ENCODE data around the gene MYH9.

DNA sequence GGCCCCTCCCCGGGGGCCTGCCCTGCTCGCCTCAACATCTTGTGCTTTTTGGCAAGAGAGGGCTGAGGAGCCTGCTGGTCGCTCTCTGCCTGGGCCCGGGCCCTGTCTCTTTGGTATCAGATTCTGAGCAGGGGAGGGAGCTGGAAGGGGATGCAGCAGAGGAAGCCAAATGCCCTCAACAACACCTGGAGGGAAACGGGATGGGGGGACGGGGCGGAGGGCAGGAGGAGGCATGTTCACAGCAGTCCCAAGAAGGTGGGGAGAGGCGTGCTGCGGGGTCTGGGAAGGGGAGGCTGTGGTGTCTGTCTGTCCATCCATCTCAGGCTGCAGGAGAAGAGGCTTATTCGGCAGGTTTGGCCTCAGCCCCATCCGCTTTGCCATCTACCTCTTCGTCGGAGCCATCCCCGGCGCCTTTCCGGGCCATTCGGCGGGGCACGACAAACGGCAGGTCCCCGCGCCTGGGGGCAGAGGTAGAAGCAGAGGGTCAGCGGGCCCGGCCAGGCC lies 105.4 kb downstream of the MYH9 start:
- TF ChIP-seq GABPA (IDR thresholded peaks at IDR 0.05 in 1 of 2, conservative IDR thresholded peaks at IDR 0.05 in 1 of 2), result no peak
- TF ChIP-seq, protein P1, sequence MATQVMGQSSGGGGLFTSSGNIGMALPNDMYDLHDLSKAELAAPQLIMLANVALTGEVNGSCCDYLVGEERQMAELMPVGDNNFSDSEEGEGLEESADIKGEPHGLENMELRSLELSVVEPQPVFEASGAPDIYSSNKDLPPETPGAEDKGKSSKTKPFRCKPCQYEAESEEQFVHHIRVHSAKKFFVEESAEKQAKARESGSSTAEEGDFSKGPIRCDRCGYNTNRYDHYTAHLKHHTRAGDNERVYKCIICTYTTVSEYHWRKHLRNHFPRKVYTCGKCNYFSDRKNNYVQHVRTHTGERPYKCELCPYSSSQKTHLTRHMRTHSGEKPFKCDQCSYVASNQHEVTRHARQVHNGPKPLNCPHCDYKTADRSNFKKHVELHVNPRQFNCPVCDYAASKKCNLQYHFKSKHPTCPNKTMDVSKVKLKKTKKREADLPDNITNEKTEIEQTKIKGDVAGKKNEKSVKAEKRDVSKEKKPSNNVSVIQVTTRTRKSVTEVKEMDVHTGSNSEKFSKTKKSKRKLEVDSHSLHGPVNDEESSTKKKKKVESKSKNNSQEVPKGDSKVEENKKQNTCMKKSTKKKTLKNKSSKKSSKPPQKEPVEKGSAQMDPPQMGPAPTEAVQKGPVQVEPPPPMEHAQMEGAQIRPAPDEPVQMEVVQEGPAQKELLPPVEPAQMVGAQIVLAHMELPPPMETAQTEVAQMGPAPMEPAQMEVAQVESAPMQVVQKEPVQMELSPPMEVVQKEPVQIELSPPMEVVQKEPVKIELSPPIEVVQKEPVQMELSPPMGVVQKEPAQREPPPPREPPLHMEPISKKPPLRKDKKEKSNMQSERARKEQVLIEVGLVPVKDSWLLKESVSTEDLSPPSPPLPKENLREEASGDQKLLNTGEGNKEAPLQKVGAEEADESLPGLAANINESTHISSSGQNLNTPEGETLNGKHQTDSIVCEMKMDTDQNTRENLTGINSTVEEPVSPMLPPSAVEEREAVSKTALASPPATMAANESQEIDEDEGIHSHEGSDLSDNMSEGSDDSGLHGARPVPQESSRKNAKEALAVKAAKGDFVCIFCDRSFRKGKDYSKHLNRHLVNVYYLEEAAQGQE (IDR thresholded peaks at IDR 0.05), result no peak
- TF ChIP-seq, protein P2, sequence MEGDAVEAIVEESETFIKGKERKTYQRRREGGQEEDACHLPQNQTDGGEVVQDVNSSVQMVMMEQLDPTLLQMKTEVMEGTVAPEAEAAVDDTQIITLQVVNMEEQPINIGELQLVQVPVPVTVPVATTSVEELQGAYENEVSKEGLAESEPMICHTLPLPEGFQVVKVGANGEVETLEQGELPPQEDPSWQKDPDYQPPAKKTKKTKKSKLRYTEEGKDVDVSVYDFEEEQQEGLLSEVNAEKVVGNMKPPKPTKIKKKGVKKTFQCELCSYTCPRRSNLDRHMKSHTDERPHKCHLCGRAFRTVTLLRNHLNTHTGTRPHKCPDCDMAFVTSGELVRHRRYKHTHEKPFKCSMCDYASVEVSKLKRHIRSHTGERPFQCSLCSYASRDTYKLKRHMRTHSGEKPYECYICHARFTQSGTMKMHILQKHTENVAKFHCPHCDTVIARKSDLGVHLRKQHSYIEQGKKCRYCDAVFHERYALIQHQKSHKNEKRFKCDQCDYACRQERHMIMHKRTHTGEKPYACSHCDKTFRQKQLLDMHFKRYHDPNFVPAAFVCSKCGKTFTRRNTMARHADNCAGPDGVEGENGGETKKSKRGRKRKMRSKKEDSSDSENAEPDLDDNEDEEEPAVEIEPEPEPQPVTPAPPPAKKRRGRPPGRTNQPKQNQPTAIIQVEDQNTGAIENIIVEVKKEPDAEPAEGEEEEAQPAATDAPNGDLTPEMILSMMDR (IDR thresholded peaks at IDR 0.05; ENCODE audit: low read depth, low read length, missing input control), result no peak
- TF ChIP-seq, protein P3, sequence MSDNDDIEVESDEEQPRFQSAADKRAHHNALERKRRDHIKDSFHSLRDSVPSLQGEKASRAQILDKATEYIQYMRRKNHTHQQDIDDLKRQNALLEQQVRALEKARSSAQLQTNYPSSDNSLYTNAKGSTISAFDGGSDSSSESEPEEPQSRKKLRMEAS (IDR thresholded peaks at IDR 0.05), result no peak
- no peak for TF ChIP-seq RAD21 (IDR thresholded peaks at IDR 0.05)
- no peak for TF ChIP-seq HNF4G (IDR thresholded peaks at IDR 0.05)
- no peak for TF ChIP-seq YY1 (IDR thresholded peaks at IDR 0.05)
- no peak for TF ChIP-seq SP1 (IDR thresholded peaks at IDR 0.05)
